Posterior vena cava (tissue), 2 donors: Measurements from ENCODE around the gene AFAP1. TPM values are rescaled to one million over a fixed set of nuclear protein-coding genes. Genes with fewer than 3 reads are reported as not detected.

Experiments
- DNase-seq: peaks from one replicate; pipeline ENCODE4 v3.0.0-alpha.2; 2020; ENCODE audit warnings: low spot score
- intact Hi-C, 2 donors: fragments of 100-400 bp; cut with DNase I; formaldehyde crosslinking; loops; one replicate each; pipeline versions ENCODE4 v1.14.1 to v1.14.2; 2022 to 2023
- total RNA-seq, 2 donors: library from RNA; stranded (reverse); fragmentation: NEBNext Ultra II Directional; extraction: Animal tissue kit (Norgen Biotek cat#: 25700); gene quantifications; one replicate each; pipeline ENCODE4 v1.2.1, GENCODE V29; 2021
- donor health status: DM: yes; HTN: yes; CAD: no.
- donor health status: DM: yes; HTN: yes; CAD: no.

AFAP1 gene
- total RNA-seq, 2 donors from 2014 or later: 45.3 TPM

GRCh38 chr4:7878323-7878722 is 61.3 kb downstream of the AFAP1 start:
- intact Hi-C loops: no loop called here

GRCh38 chr4:7877176-7877575 is 62.5 kb downstream of the AFAP1 start:
- DNase-seq: no peak
- intact Hi-C loops: no loop called here

More at GRCh38 chr4:7878323-7878722, 61.3 kb downstream of the AFAP1 start:
- no peak for DNase-seq

GRCh38 chr4:7876201-7876875 is 63.3 kb downstream of the AFAP1 start:
- intact Hi-C loops: no loop called here
- DNase-seq: no peak

- intact Hi-C loops: no loop called here
- DNase-seq: no peak
These were observed 64.8 kb downstream of the AFAP1 start for GRCh38 chr4:7874838-7875237.

- no peak for DNase-seq
- intact Hi-C loops: no loop called here
These were observed 65.8 kb downstream of the AFAP1 start for GRCh38 chr4:7873881-7874280.

GRCh38 chr4:7872264-7872771 is 67.3 kb downstream of the AFAP1 start:
- no peak for DNase-seq
- intact Hi-C loops: no loop called here

- DNase-seq: no peak
- intact Hi-C loops: no loop called here
These were observed 68.3 kb downstream of the AFAP1 start for GRCh38 chr4:7871356-7871755.

GRCh38 chr4:7868892-7869471 is 70.7 kb downstream of the AFAP1 start:
- intact Hi-C loops: no loop called here
- DNase-seq: no peak

GRCh38 chr4:7868436-7868775 is 71.3 kb downstream of the AFAP1 start:
- no peak for DNase-seq
- intact Hi-C loops: no loop called here

GRCh38 chr4:7867701-7868435 is 71.8 kb downstream of the AFAP1 start:
- intact Hi-C loops: no loop called here
- no peak for DNase-seq

- intact Hi-C loops: no loop called here
- DNase-seq: no peak
These were observed 72.5 kb downstream of the AFAP1 start for GRCh38 chr4:7867191-7867590.

- DNase-seq: no peak
- intact Hi-C loops: no loop called here
These were observed 74.1 kb downstream of the AFAP1 start for GRCh38 chr4:7865533-7865932.

GRCh38 chr4:7864685-7865084 is 75.0 kb downstream of the AFAP1 start:
- intact Hi-C loops: no loop called here
- no peak for DNase-seq

GRCh38 chr4:7863911-7864681 is 75.6 kb downstream of the AFAP1 start:
- no peak for DNase-seq
- intact Hi-C loops: no loop called here

GRCh38 chr4:7862561-7863192 is 77.0 kb downstream of the AFAP1 start:
- no peak for DNase-seq

GRCh38 chr4:7861440-7861881 is 78.2 kb downstream of the AFAP1 start:
- intact Hi-C loops: no loop called here

More at GRCh38 chr4:7862561-7863192, 77.0 kb downstream of the AFAP1 start:
- intact Hi-C loops: no loop called here

GRCh38 chr4:7860600-7861163 is 79.0 kb downstream of the AFAP1 start:
- intact Hi-C loops: no loop called here
- DNase-seq: no peak

More at GRCh38 chr4:7861440-7861881, 78.2 kb downstream of the AFAP1 start:
- no peak for DNase-seq

GRCh38 chr4:7859326-7859725 is 80.3 kb downstream of the AFAP1 start:
- DNase-seq: no peak
- intact Hi-C loops: no loop called here

GRCh38 chr4:7858498-7858897 is 81.2 kb downstream of the AFAP1 start:
- intact Hi-C loops: no loop called here
- no peak for DNase-seq
